ENCODE results near the gene FNIP1.

- TF ChIP-seq CTCF (conservative IDR thresholded peaks at IDR 0.05) (no peak), ZFX (IDR thresholded peaks at IDR 0.05) (no peak)
Observed at GRCh38 chr5:131763968-131764367, 32.8 kb downstream of the FNIP1 start.

All from C4-2B (cell line).